GM18861 (cell line): ENCODE data around the gene PRAMEF1.
"Not testable (repeated sequence)": the region's sequence is repeated elsewhere in the genome, so short reads cannot be mapped to it uniquely, and the experiment has no call there.

Source experiments
- ATAC-seq: cut with Tn5 transposase; IDR thresholded peaks from one replicate; pipeline ENCODE4 v1.9.1; 2021; ENCODE audit not compliant: unreplicated experiment

The PRAMEF1 gene

GRCh38 chr1:12774801-12775345 lies 16.3 kb upstream of the PRAMEF1 start:
- no peak for ATAC-seq

- no peak for ATAC-seq
Measured at GRCh38 chr1:12775443-12775842, 15.8 kb upstream of the PRAMEF1 start.

GRCh38 chr1:12776801-12777557 lies 14.2 kb upstream of the PRAMEF1 start:
- no peak for ATAC-seq

GRCh38 chr1:12778061-12778460 lies 13.1 kb upstream of the PRAMEF1 start:
- no peak for ATAC-seq

GRCh38 chr1:12778907-12779306 lies 12.3 kb upstream of the PRAMEF1 start:
- no peak for ATAC-seq

GRCh38 chr1:12781488-12781887 lies 9.7 kb upstream of the PRAMEF1 start:
- ATAC-seq = not testable (repeated sequence)

- not testable (repeated sequence) for ATAC-seq
Measured at GRCh38 chr1:12783783-12784182, 7.4 kb upstream of the PRAMEF1 start.

GRCh38 chr1:12784729-12785128 lies 6.5 kb upstream of the PRAMEF1 start:
- ATAC-seq = not testable (repeated sequence)

- no peak for ATAC-seq
Measured at GRCh38 chr1:12798911-12799310, 7.7 kb downstream of the PRAMEF1 start.

GRCh38 chr1:12799730-12800129 lies 8.5 kb downstream of the PRAMEF1 start:
- ATAC-seq = no peak

GRCh38 chr1:12809933-12810332 lies 18.7 kb downstream of the PRAMEF1 start:
- ATAC-seq = no peak

- ATAC-seq = no peak
Measured at GRCh38 chr1:12810691-12811408, 19.7 kb downstream of the PRAMEF1 start.

GRCh38 chr1:12811409-12811784 lies 20.2 kb downstream of the PRAMEF1 start:
- ATAC-seq = no peak

GRCh38 chr1:12819061-12819460 lies 27.9 kb downstream of the PRAMEF1 start:
- ATAC-seq = not testable (repeated sequence)

- not testable (repeated sequence) for ATAC-seq
Measured at GRCh38 chr1:12831310-12831709, 40.1 kb downstream of the PRAMEF1 start, which contains the start of gene PRAMEF11. PRAMEF11 (minus strand) TSS chr1:12831410; CDS start chr1:12828789, 2,621 bp downstream.

GRCh38 chr1:12833251-12833650 lies 42.1 kb downstream of the PRAMEF1 start:
- not testable (repeated sequence) for ATAC-seq
